SK-N-SH (cell line): Measurements from ENCODE around the gene MRRF. TPM values are rescaled to one million over a fixed set of nuclear protein-coding genes. Genes with fewer than 3 reads are reported as not detected.
"Not testable (repeated sequence)": the region's sequence is repeated elsewhere in the genome, so short reads cannot be mapped to it uniquely, and the experiment has no call there.

ENCODE experiments used
- CTCF ChIA-PET: fragments of 300-600, 350-600 bp; formaldehyde crosslinking; extraction: SDS; loops from one replicate; lab custom pipeline; 2021; lab: Yijun Ruan, JAX
- POLR2A ChIA-PET: fragments of 350-600 bp; sonication (Branson Sonifier 250); formaldehyde crosslinking; extraction: SDS; loops from one replicate; lab custom pipeline; 2020; ENCODE audit warnings: antibody characterized with exemption, inconsistent platforms; lab: Yijun Ruan, JAX
- DNase-seq: peaks from one replicate; pipeline ENCODE4 v3.0.0; 2012
- H2AFZ ChIP-seq: fragments of 200-600 bp; sonication (generic); 2 replicates; pipeline ENCODE4 v1.8.1; 2016; ENCODE audit warnings: antibody characterized with exemption, mild to moderate bottlenecking, low read depth
- H3F3A ChIP-seq: fragments of 200-600 bp; sonication (generic); replicated peaks from 2 replicates; pipeline ENCODE3; 2016; ENCODE audit warnings: antibody characterized with exemption, mild to moderate bottlenecking; ENCODE audit not compliant: insufficient read depth
- H3K27ac ChIP-seq, 2 experiments: fragments of 200-500 bp in 1 of 2; fragments of 200-600 bp in 1 of 2; sonication (Bioruptor generic) in 1 of 2; sonication (generic), shearing (Covaris generic) in 1 of 2; 2 replicates each; pipeline versions ENCODE4 v1.5.1 to v1.6.1; 2014 to 2016; ENCODE audit warnings: low read depth in 2 of 2, inconsistent platforms in 1 of 2, low read length in 1 of 2, mild to moderate bottlenecking in 1 of 2, mixed read lengths in 1 of 2
- H3K27me3 ChIP-seq: fragments of 200-600 bp; sonication (generic), shearing (Covaris generic); 2 replicates; pipeline ENCODE4 v1.6.1; 2016; ENCODE audit warnings: mixed run types; ENCODE audit not compliant: insufficient read depth
- H3K36me3 ChIP-seq, 2 experiments: fragments of 200-500 bp in 1 of 2; fragments of 200-600 bp in 1 of 2; sonication (Bioruptor generic) in 1 of 2; sonication (generic) in 1 of 2; replicated peaks in 1 of 2; 2 replicates each; pipeline versions ENCODE3 to v1.5.1; 2014 to 2016; ENCODE audit warnings: low read length in 1 of 2, mild to moderate bottlenecking in 1 of 2; ENCODE audit not compliant: insufficient read depth in 2 of 2, control insufficient read depth in 1 of 2
- H3K4me1 ChIP-seq, 2 experiments: fragments of 200-500 bp in 1 of 2; fragments of 200-600 bp in 1 of 2; sonication (Bioruptor generic) in 1 of 2; sonication (generic), shearing (Covaris generic) in 1 of 2; 2 replicates each; pipeline versions ENCODE4 v1.5.1 to v1.6.1; 2014 to 2016; ENCODE audit warnings: low read depth in 1 of 2, low read length in 1 of 2, mixed run types in 1 of 2; ENCODE audit not compliant: insufficient read depth in 2 of 2, control insufficient read depth in 1 of 2
- H3K4me2 ChIP-seq: fragments of 200-600 bp; sonication (generic), shearing (Covaris generic); 2 replicates; pipeline ENCODE4 v1.6.1; 2017; ENCODE audit warnings: mixed run types
- H3K4me3 ChIP-seq, 2 experiments: fragments of 200-500 bp in 1 of 2; fragments of 200-600 bp in 1 of 2; sonication (Bioruptor generic) in 1 of 2; sonication (generic), shearing (Covaris generic) in 1 of 2; 2 replicates each; pipeline versions ENCODE4 v1.5.1 to v1.8.1; 2014 to 2016; ENCODE audit warnings: low read depth in 2 of 2, inconsistent platforms in 1 of 2, low read length in 1 of 2, mild to moderate bottlenecking in 1 of 2, mixed read lengths in 1 of 2, moderate library complexity in 1 of 2
- H3K79me2 ChIP-seq: fragments of 200-600 bp; sonication (generic); 2 replicates; pipeline ENCODE4 v1.8.1; 2017; ENCODE audit warnings: mild to moderate bottlenecking; ENCODE audit not compliant: insufficient read depth
- H3K9ac ChIP-seq: fragments of 200-600 bp; sonication (generic); 2 replicates; pipeline ENCODE4 v1.6.1; 2017; ENCODE audit warnings: mixed run types
- H3K9me2 ChIP-seq: fragments of 200-600 bp; sonication (generic); 2 replicates; pipeline ENCODE4 v1.6.1; 2017; ENCODE audit warnings: mixed run types
- H3K9me3 ChIP-seq: fragments of 200-600 bp; sonication (generic); 2 replicates; pipeline ENCODE4 v1.6.1; 2017; ENCODE audit warnings: mixed run types, mild to moderate bottlenecking, moderate library complexity
- H4K20me1 ChIP-seq: fragments of 200-600 bp; sonication (generic); 2 replicates; pipeline ENCODE4 v1.6.1; 2017; ENCODE audit warnings: mild to moderate bottlenecking, mixed run types; ENCODE audit not compliant: insufficient read depth
- CTCF ChIP-seq: fragments of 200-600 bp; sonication (generic); IDR thresholded peaks from 2 replicates; pipeline ENCODE4 v1.6.1; 2017; ENCODE audit warnings: antibody characterized with exemption, mild to moderate bottlenecking, moderate library complexity
- EZH2phosphoT487 ChIP-seq: fragments of 200-600 bp; sonication (generic); IDR thresholded peaks from 2 replicates; pipeline ENCODE4 v1.6.1; 2017; ENCODE audit warnings: low read depth, mixed run types, mild to moderate bottlenecking, antibody characterized with exemption, moderate library complexity, borderline replicate concordance
- FOXJ3 ChIP-seq: sonication (generic); formaldehyde crosslinking; IDR thresholded peaks from 2 replicates; pipeline ENCODE4 v1.5.1; 2020; ENCODE audit warnings: mild to moderate bottlenecking, missing genetic modification reagents
- JUND ChIP-seq: IDR thresholded peaks from 2 replicates; pipeline ENCODE4 v1.4.0; 2012
- MAX ChIP-seq: IDR thresholded peaks from 2 replicates; pipeline ENCODE4 v1.4.0; 2012; ENCODE audit warnings: low read depth
- MXI1 ChIP-seq: IDR thresholded peaks from 2 replicates; pipeline ENCODE4 v1.6.1; 2012; ENCODE audit warnings: mild to moderate bottlenecking, low read depth, low read length, improper control_type of control experiment
- POLR2AphosphoS5 ChIP-seq: IDR thresholded peaks from 2 replicates; pipeline ENCODE4 v1.6.1; 2012; ENCODE audit warnings: low read depth, low read length
- RAD21 ChIP-seq: IDR thresholded peaks from 2 replicates; pipeline ENCODE4 v1.6.1; 2012; ENCODE audit warnings: mild to moderate bottlenecking, low read length
- RCOR1 ChIP-seq: fragments of 150-350 bp; IDR thresholded peaks from 2 replicates; pipeline ENCODE4 v1.6.1; 2017; ENCODE audit warnings: antibody characterized with exemption, low read length
- REST ChIP-seq: IDR thresholded peaks from 2 replicates; pipeline ENCODE4 v1.6.1; 2012; ENCODE audit warnings: mild to moderate bottlenecking, low read depth, low read length, moderate library complexity
- RFX5 ChIP-seq: IDR thresholded peaks from 2 replicates; pipeline ENCODE4 v1.6.1; 2012; ENCODE audit warnings: mild to moderate bottlenecking, improper control_type of control experiment, low read length
- TAF1 ChIP-seq: IDR thresholded peaks from 2 replicates; pipeline ENCODE4 v1.6.1; 2012; ENCODE audit warnings: low read depth, mild to moderate bottlenecking, low read length, moderate library complexity, borderline replicate concordance
- TCF12 ChIP-seq: IDR thresholded peaks from 2 replicates; pipeline ENCODE4 v1.4.0; 2012
- YY1 ChIP-seq: IDR thresholded peaks from 2 replicates; pipeline ENCODE4 v1.4.0; 2012; ENCODE audit warnings: low read depth, mild to moderate bottlenecking
- WGBS: methylation state at CpG from one replicate; pipeline ENCODE4 v1.1.6; 2017; ENCODE audit warnings: low lambda C conversion rate; 5-methylcytosine and 5-hydroxymethylcytosine counted together
- polyA plus RNA-seq, 3 experiments: library from polyadenylated mRNA; depleted of rRNA; stranded (reverse); fragments of >200 nt; gene quantifications; 2 replicates each; pipeline ENCODE4 v1.2.3, GENCODE V29; 2012
- TF ChIP-seq, protein P1 (sequence below): IDR thresholded peaks from 2 replicates; pipeline ENCODE4; 2012

Gene MRRF
- polyA plus RNA-seq, 1 of the 3 experiments (the other 2 are of a cell fraction): 35.1 TPM

- not testable (repeated sequence) for H2AFZ ChIP-seq, H3F3A ChIP-seq
- CTCF ChIA-PET: interaction anchor here (0.8 to 3.6 kb wide), 4 partner anchors 13 to 264 kb away, joined by 3 to 19 read pairs (median 8); no protein-coding TSS in a partner anchor
Measured at GRCh38 chr9:122363131-122363530, 98.4 kb downstream of the MRRF start.

DNA sequence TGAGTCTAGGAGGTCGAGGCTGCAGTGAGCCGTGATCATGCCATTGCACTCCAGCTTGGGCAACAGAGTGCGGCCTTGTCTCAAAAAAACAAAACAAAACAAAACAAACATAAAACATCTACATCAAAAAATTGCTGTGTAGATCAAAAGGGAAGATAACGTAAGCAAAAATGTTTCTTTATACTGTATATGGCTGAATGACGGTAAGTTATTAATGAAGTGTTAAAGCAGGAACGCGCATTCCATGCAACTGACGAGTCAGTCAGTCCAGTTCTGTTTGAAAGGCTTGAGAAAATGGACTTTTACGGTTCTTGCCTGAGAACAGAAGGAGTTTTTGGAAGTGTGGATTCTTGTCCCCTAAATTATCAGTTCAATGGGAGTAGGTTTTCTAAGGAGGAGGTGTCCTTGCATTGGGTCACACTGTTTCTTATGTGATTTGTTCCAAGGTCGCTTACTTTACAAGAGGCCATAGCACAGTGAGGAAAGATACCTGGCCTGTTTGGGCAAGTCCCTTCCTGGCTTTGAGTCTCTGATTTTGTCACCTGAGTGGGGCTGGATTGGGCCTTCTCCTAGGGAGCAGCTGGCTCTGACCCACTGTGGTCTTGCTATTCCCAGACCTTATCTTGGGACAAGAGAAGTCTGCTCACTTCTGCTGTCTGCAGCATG lies 99.6 kb downstream of the MRRF start:
- Histone ChIP-seq H3K4me1 (peaks cover 0 to 7% of the 10 kb centered on the region in 2 experiments; a peak in 1 of 4 replicates), H3K4me2 (no peak overlapping the region), H2AFZ (no peak overlapping the region), H3F3A (peaks cover 3% of the 10 kb centered on the region), H3K9me2 (no peaks in the 10 kb centered on the region), H3K27me3 (no peaks in the 10 kb centered on the region), H3K9me3 (no peaks in the 10 kb centered on the region), H3K36me3 (no peaks in the 10 kb centered on the region), H3K79me2 (no peaks in the 10 kb centered on the region), H3K4me3 (no peak overlapping the region), H3K9ac (no peak overlapping the region), H4K20me1 (no peaks in the 10 kb centered on the region), H3K27ac (no peak overlapping the region)
- ChIA-PET POLR2A (no interaction called here), CTCF (interaction anchor here (0.7 to 2.7 kb wide), 4 partner anchors 14 to 265 kb away, joined by 3 to 12 read pairs (median 7); no protein-coding TSS in a partner anchor)
- DNase-seq: no peak
- WGBS: 94% methylated on average over 10 of the region's 10 CpGs
- no peak for TF ChIP-seq EZH2phosphoT487

More at GRCh38 chr9:122363131-122363530, 98.4 kb downstream of the MRRF start:
- H4K20me1 ChIP-seq, DNase-seq, H3K9me3 ChIP-seq, H3K9me2 ChIP-seq, H3K4me3 ChIP-seq, H3K36me3 ChIP-seq, H3K27me3 ChIP-seq, H3K4me1 ChIP-seq, H3K9ac ChIP-seq, POLR2A ChIA-PET, H3K4me2 ChIP-seq, H3K27ac ChIP-seq, H3K79me2 ChIP-seq: not testable (repeated sequence)
- WGBS: 90% methylated on average over 12 of the region's 12 CpGs

- 86% methylated on average over 10 of the region's 10 CpGs for WGBS
- no peak overlapping the region for H3K9ac ChIP-seq
- ChIA-PET CTCF (interaction anchor here (0.7 to 2.7 kb wide), 5 partner anchors 8 to 242 kb away, joined by 3 to 12 read pairs (median 5); no protein-coding TSS in a partner anchor), POLR2A (no interaction called here)
- H3K9me2 ChIP-seq: no peaks in the 10 kb centered on the region
- no peak overlapping the region for H3K4me2 ChIP-seq
- H3K27me3 ChIP-seq: no peaks in the 10 kb centered on the region
- H3F3A ChIP-seq: peaks cover 3% of the 10 kb centered on the region
- H3K36me3 ChIP-seq: no peaks in the 10 kb centered on the region
- H3K27ac ChIP-seq: no peak overlapping the region
- no peak overlapping the region for H2AFZ ChIP-seq
- no peak for DNase-seq
- H3K4me3 ChIP-seq: no peak overlapping the region
- H3K4me1 ChIP-seq: peaks cover 0 to 7% of the 10 kb centered on the region in 2 experiments; a peak in 1 of 4 replicates
- no peaks in the 10 kb centered on the region for H4K20me1 ChIP-seq
- no peaks in the 10 kb centered on the region for H3K79me2 ChIP-seq
- no peaks in the 10 kb centered on the region for H3K9me3 ChIP-seq
- TF ChIP-seq RCOR1: no peak
- TF ChIP-seq YY1: no peak
- no peak for TF ChIP-seq REST
- no peak for TF ChIP-seq FOXJ3
- no peak for TF ChIP-seq RAD21
- no peak for TF ChIP-seq MXI1
- no peak for TF ChIP-seq CTCF
- no peak for TF ChIP-seq POLR2AphosphoS5
- TF ChIP-seq RFX5: no peak
- no peak for TF ChIP-seq TAF1
- no peak for TF ChIP-seq JUND
- TF ChIP-seq MAX: no peak
- no peak for TF ChIP-seq TCF12
- TF ChIP-seq EZH2phosphoT487: no peak
- TF ChIP-seq, protein P1, sequence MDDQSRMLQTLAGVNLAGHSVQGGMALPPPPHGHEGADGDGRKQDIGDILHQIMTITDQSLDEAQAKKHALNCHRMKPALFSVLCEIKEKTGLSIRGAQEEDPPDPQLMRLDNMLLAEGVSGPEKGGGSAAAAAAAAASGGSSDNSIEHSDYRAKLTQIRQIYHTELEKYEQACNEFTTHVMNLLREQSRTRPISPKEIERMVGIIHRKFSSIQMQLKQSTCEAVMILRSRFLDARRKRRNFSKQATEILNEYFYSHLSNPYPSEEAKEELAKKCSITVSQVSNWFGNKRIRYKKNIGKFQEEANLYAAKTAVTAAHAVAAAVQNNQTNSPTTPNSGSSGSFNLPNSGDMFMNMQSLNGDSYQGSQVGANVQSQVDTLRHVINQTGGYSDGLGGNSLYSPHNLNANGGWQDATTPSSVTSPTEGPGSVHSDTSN: no peak
Measured at GRCh38 chr9:122364783-122365150, 100.1 kb downstream of the MRRF start.
